A549 (cell line): ENCODE measurements around the gene ZSCAN2.

Source experiments
- ESRRA ChIP-seq: fragments of 150-350 bp; IDR thresholded peaks from 2 replicates; pipeline ENCODE4 v1.6.1; 2014; ENCODE audit warnings: mild to moderate bottlenecking, low read length, borderline replicate concordance
- TF ChIP-seq, protein P1 (sequence below): fragments of >200 bp; sonication (Bioruptor Twin); formaldehyde crosslinking; IDR thresholded peaks from 3 replicates; pipeline ENCODE4 v1.5.1; 2016
- TF ChIP-seq, protein P2 (sequence below): fragments of 200-600 bp; sonication (generic); IDR thresholded peaks from 2 replicates; pipeline ENCODE4 v1.6.1; 2016; ENCODE audit warnings: antibody characterized with exemption, mild to moderate bottlenecking, moderate library complexity

DNA sequence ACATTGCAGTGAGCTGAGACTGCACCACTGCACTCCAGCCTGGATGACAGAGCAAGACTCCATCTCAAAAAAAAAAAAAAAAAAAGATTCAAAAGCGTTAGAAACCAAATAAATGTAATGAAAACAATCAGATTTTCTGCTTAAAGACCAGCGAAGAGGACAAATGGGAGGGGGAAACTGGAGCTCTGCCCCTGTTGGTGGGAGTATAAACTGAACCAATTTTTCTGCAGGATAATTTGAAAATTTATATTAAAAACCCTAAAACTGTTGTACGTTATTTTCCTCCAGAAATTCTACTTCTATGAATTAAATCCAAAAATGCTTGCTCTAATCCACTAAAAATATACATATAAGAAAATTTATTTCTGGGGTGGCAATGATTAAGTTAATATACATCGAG is 25.3 kb upstream of the ZSCAN2 start:
- TF ChIP-seq, protein P1, sequence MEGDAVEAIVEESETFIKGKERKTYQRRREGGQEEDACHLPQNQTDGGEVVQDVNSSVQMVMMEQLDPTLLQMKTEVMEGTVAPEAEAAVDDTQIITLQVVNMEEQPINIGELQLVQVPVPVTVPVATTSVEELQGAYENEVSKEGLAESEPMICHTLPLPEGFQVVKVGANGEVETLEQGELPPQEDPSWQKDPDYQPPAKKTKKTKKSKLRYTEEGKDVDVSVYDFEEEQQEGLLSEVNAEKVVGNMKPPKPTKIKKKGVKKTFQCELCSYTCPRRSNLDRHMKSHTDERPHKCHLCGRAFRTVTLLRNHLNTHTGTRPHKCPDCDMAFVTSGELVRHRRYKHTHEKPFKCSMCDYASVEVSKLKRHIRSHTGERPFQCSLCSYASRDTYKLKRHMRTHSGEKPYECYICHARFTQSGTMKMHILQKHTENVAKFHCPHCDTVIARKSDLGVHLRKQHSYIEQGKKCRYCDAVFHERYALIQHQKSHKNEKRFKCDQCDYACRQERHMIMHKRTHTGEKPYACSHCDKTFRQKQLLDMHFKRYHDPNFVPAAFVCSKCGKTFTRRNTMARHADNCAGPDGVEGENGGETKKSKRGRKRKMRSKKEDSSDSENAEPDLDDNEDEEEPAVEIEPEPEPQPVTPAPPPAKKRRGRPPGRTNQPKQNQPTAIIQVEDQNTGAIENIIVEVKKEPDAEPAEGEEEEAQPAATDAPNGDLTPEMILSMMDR = no peak
- TF ChIP-seq, protein P2, sequence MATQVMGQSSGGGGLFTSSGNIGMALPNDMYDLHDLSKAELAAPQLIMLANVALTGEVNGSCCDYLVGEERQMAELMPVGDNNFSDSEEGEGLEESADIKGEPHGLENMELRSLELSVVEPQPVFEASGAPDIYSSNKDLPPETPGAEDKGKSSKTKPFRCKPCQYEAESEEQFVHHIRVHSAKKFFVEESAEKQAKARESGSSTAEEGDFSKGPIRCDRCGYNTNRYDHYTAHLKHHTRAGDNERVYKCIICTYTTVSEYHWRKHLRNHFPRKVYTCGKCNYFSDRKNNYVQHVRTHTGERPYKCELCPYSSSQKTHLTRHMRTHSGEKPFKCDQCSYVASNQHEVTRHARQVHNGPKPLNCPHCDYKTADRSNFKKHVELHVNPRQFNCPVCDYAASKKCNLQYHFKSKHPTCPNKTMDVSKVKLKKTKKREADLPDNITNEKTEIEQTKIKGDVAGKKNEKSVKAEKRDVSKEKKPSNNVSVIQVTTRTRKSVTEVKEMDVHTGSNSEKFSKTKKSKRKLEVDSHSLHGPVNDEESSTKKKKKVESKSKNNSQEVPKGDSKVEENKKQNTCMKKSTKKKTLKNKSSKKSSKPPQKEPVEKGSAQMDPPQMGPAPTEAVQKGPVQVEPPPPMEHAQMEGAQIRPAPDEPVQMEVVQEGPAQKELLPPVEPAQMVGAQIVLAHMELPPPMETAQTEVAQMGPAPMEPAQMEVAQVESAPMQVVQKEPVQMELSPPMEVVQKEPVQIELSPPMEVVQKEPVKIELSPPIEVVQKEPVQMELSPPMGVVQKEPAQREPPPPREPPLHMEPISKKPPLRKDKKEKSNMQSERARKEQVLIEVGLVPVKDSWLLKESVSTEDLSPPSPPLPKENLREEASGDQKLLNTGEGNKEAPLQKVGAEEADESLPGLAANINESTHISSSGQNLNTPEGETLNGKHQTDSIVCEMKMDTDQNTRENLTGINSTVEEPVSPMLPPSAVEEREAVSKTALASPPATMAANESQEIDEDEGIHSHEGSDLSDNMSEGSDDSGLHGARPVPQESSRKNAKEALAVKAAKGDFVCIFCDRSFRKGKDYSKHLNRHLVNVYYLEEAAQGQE = no peak
- TF ChIP-seq ESRRA = no peak
